Stimulated activated CD4-positive, alpha-beta T cell treated with anti-CD3 and anti-CD28 coated beads, Interleukin-12 subunit alpha, Interleukin-12 subunit beta, amount 100 ng/mL, for 24 hours (primary cell): ENCODE data around the gene RTN4.

Experiments used
- DNase-seq, 2 experiments: peaks; one replicate each; pipeline ENCODE4 v3.0.0-alpha.2; 2020; ENCODE audit warnings: low read depth in 2 of 2

The RTN4 gene

GRCh38 chr2:54950811-54951210 lies 99.4 kb downstream of the RTN4 start:
- no peak for DNase-seq

GRCh38 chr2:54949431-54949830 lies 100.8 kb downstream of the RTN4 start:
- no peak for DNase-seq

DNA sequence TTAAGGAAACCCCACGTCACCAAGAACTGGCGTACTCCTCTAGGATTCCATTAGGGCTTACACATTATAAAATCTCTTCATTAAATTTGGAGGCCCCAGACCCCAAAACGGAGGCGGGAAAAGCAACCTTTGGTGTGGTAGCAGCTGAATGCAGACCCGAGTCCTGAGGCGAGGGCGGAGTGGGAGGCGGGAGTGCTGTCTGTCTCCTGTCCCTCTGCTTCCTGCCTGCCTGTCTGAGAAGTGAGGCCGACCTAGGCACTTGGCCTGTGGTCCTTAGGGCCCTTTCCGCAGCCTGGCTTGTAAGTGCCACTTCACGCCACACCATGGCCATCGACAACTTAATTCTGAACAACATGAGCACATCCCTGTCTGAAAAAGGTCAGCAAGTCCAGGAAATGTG lies 102.1 kb downstream of the RTN4 start:
- no peak for DNase-seq

- no peak for DNase-seq
These were observed 102.6 kb downstream of the RTN4 start for GRCh38 chr2:54947646-54948045.

DNA sequence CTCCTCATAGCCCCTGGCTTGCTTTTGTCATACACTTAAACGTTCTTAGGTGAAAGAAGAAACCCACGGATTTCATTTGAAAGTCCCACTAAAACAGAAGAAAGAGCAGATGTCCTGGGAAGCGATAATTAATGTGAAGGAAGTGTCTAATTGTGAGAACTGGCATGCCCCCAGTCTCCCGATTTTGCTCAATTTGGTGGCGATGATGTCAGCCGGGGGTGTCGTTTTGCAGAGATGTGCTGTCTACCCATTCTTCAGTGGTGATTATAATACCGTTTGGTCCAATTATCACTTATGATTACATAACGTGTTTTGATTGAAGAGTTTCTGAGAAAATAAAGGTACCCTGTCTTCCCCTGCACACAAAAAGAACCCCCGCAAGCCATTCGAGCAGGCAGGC lies 103.1 kb downstream of the RTN4 start:
- no peak for DNase-seq

DNA sequence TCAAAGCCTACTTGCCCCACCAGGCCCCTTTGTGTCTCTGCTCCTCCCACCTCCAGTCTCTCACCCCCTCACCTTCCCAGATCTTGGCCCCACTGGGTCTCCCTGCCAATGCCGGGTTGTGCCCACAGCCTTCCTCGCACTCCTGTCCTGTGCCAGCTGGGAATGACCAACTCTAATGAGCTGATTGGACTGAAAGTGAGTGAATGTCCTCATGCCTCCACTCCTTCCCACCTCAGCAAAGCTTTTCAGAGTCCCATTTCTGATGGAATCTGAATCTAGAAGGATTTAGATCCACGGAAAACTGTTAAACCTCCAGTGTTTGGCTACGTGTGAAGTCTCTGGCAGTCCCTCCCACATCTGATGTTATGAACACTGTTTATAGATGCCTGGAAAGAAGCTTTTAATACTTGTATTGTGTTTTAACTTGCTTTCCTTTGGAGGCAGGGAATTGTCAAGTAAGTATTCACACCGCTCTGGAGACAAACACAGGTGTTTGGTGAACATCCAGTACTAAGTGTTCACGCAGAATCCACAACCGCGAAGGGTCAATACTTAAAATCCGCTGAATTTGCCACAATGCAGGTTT lies 103.9 kb downstream of the RTN4 start:
- no peak for DNase-seq

DNA sequence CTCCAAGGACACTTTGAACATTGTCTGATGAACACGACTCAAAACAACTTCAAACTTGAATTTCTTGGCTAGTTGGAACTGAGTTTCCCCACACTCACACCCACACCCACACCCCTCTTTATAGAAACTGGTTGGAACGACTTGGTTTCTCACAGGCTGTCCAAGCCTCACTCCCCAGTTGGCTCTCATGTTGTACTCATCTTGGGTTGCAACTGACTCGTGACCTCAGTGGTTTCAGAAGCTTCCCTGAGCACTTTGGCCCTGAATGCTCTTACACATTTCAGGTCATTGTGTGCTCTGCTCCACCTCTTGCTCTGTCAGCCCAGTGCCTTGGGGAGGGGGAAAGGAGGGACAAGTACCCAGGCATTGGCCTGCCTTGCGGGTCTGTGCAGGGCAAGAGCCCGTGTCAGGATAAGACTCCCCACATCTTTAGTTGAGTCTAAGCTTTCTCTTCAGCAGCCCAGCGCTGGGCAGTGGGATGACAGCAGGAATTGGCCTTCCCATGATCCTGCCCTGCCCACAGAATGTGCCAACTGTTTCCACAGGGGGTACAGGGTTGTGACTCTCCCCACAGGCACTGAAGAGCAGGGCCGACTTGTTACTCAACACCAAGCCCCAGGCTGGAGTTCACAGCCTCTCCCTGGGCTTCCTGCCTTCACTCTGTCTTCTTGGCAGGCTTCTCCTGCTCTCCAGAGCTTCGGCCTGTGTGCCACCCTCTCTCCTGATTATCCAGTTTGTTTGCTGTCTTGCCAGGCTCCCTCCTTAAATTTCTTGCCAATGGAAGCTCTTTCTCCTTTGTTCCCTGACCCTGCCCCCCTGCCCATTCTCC lies 104.6 kb downstream of the RTN4 start:
- DNase-seq: no peak

GRCh38 chr2:54944724-54945326 lies 105.4 kb downstream of the RTN4 start:
- no peak for DNase-seq

- no peak for DNase-seq
These were observed 107.9 kb downstream of the RTN4 start for GRCh38 chr2:54942373-54942772.

- DNase-seq: no peak
These were observed 108.8 kb downstream of the RTN4 start for GRCh38 chr2:54941248-54941984.

DNA sequence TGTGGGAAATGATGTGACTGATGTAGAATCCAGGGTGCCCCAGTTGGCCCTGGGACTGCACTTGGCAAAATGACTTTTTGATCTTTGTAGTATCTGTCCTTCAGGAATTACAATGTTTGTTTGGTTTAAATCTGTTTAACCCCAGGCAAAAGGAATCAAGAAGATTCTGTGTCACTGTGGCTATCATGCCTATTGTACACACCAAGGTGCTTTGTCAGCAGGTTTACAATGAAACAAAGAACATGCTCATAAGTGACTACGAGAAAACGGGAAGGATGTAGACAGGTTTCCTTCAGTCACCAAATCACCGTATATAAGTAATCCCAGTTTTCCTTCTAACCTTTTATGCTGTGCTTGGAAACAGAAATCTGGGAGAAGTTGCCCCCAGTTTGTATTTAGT lies 109.5 kb downstream of the RTN4 start:
- DNase-seq: no peak

DNA sequence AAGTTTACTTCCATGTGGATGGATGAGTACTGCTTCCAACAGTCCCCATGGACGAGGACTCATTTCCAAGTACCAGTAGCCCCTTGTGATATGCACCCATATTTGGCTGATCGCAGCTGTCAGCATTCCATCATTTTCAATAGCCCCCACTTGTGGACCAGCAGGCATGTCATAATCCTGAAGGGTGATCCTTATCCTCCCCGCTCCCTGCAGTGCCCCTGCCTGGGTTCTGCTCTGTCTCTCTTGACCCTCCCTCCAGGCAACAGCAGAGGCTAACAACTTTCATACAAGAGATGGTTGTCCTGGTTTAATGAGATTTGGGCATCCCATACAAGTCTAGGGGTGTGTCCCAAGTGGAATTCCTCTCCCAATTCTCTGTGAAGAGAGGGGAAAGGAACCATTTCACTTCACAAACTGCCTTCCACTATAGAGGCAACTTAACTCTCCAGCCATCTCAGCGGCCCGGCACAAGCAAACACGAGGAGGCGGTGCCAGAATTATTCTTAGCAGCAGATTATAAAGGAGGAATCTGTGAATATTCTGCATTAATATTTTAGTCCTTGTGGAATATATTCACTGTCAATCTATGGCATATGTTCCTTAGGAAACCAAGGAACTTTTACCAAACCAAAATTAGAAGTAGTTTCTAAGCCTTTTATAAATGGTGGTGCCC lies 110.7 kb downstream of the RTN4 start:
- no peak for DNase-seq

- no peak for DNase-seq
These were observed 113.5 kb downstream of the RTN4 start for GRCh38 chr2:54936766-54937165.

DNA sequence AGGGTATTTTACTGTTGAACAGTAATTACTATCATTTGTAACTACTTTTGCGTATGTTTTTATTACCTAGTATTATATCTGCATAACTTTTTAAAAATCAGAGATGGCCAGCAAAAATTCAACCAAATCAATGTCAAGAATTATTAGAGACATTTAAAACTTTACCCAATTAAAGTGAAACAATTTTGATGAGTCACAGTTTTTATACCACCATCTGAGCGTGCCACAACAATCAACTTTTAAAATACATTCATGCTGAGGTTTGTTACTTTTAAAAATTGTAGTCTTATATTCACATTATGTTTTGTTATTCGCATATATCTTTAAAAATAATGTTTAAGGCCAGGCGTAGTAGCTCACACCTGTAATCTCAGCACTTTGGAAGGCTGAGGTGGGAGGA lies 114.9 kb downstream of the RTN4 start:
- DNase-seq: no peak

DNA sequence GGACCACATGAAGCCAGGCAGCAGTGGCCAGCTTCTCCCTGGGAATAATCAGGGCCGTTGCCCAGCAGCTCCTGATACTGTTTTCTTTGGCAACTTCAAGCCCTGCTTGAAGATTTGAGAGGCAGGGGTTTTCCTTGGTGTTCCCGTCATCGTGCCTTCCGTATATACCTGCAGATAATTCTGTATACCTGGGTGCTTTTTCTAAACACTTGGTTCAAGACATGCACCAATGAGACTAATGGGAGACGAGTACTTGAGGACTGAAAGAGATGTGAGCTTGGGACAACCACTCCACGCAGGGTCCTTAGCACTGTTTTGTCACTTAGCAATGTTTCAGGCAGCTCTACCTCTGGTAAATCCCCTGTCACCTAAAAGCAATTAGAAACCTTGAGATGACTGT lies 118.8 kb downstream of the RTN4 start:
- DNase-seq: no peak

DNA sequence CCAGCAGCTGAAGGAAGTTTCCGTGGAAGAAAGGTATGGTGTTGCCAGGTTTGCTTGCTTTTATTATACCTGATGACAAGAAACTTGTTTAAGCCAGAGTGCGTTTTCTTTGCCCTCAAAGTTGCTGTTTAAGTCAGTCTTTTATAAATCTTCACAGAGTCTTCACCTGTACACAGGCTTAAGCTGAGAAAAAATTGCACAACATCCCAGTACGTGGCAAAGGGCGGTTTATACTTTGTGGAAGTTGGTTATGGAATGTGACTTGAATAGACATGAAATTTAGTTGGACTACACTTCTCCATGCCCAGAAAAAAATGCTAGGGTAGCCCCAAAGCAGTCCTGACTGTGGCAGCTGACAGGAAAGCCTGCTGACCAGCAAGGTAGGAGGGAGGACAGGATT lies 121.5 kb downstream of the RTN4 start:
- no peak for DNase-seq

DNA sequence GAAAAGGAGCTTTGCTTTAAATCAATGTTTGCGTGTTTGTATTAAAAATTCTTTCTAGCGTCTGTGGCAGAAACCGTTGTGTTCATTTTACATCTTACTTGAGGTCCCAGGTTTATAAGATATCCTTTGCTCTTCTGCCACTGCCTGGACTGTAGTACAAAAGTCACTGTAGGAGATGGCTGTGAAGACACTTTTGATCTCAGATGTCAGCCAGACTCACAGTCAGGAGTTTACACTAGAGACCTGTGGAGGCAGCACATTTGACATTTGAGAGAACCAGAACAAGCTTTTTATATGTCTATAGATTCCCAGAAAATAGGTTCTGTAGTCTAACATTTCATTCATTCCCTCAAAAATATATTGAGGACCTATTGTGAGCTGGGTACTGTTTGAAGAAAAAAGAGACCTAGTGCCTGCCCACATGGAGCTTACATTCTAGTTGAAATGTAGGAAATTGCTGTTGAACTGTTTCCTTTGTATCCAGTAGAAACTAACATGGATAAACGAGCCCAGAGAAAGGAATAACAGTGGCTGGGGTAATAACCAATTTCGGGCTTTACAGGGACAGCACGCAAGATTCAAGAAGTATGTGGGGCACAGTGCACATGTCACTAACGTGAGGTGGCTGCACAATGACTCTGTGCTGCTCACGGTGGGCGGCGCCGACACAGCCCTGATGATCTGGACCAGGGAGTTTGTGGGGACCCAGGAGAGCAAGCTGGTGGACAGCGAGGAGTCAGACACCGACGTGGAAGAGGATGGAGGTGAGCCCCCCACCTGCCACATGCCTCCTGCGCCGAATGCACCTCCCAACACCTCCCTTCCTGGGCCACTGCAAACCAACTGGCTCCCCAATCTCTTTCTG lies 122.3 kb downstream of the RTN4 start:
- DNase-seq: no peak

GRCh38 chr2:54927085-54927750 lies 123.0 kb downstream of the RTN4 start:
- no peak for DNase-seq

DNA sequence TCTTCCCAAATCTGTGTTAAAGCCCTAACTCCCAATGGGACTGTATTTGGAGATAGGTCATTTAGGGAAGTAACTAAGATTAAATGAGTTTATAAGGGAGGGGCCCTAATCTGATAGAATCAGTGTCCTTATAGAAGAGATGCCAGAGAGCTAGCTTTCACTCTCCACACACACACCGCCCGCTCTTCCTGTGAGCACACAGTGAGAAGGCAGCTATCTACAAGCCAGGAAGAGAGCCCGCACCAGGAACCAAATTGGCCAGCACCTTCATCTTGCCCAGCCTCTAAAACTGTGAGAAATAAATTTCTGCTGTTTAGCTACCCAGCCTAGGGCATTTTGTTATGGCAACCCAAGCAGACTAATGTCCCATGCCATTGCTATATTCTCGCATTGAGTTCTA lies 125.2 kb downstream of the RTN4 start:
- no peak for DNase-seq

GRCh38 chr2:54924121-54924520 lies 126.1 kb downstream of the RTN4 start:
- no peak for DNase-seq
